BE2C (cell line): ENCODE results near the gene PPFIBP1.

Experiments used
- DNase-seq: peaks from one replicate; pipeline ENCODE4 v3.0.0-alpha.2; 2020
- H3K27me3 ChIP-seq: fragments of 250-450 bp; sonication (Bioruptor Pico); 2 replicates; pipeline ENCODE4 v1.5.1; 2020; ENCODE audit warnings: mild to moderate bottlenecking
- H3K36me3 ChIP-seq: fragments of 250-450 bp; sonication (Bioruptor Pico); 2 replicates; pipeline ENCODE4 v1.5.1; 2020; ENCODE audit warnings: mild to moderate bottlenecking
- H3K4me1 ChIP-seq: fragments of 250-450 bp; sonication (Bioruptor Pico); 2 replicates; pipeline ENCODE4 v1.5.1; 2020
- H3K4me3 ChIP-seq: 2 replicates; pipeline ENCODE4 v1.5.1; 2011; ENCODE audit warnings: low read depth, low read length
- H3K9me3 ChIP-seq: fragments of 250-450 bp; sonication (Bioruptor Pico); 2 replicates; pipeline ENCODE4 v1.5.1; 2020
- TF ChIP-seq, protein P1 (sequence below): IDR thresholded peaks from 2 replicates; pipeline ENCODE4 v1.5.1; 2012; ENCODE audit warnings: mild to moderate bottlenecking, low read depth, low read length

Gene PPFIBP1

DNA sequence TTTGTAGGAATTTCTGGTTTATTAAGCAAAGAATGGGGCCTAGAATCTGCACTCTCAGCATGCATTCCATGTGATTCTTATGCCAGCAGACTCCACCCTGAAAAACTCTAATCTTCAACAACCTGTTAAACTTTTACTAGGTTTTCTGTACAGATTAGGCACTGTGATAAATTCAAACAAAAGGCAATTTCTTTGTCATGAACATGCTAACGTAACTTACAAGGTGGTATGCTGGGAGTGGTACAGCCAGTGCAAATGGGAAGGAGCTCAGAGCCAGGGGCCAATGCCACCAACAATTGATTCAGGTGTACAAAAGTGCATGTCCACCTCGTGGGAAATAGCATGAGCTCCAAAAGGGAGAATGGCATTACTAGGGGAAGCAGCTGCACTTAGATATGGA, 83.0 kb downstream of the PPFIBP1 start:
- H3K9me3 ChIP-seq = no peaks in the 10 kb centered on the region
- TF ChIP-seq, protein P1, sequence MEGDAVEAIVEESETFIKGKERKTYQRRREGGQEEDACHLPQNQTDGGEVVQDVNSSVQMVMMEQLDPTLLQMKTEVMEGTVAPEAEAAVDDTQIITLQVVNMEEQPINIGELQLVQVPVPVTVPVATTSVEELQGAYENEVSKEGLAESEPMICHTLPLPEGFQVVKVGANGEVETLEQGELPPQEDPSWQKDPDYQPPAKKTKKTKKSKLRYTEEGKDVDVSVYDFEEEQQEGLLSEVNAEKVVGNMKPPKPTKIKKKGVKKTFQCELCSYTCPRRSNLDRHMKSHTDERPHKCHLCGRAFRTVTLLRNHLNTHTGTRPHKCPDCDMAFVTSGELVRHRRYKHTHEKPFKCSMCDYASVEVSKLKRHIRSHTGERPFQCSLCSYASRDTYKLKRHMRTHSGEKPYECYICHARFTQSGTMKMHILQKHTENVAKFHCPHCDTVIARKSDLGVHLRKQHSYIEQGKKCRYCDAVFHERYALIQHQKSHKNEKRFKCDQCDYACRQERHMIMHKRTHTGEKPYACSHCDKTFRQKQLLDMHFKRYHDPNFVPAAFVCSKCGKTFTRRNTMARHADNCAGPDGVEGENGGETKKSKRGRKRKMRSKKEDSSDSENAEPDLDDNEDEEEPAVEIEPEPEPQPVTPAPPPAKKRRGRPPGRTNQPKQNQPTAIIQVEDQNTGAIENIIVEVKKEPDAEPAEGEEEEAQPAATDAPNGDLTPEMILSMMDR = no peak
- no peak overlapping the region for H3K4me3 ChIP-seq
- H3K4me1 ChIP-seq = 0 out of 2 replicates have a peak, but pooled peaks cover 3% of the 10 kb centered on the region
- no peak for DNase-seq
- H3K27me3 ChIP-seq = no peaks in the 10 kb centered on the region
- H3K36me3 ChIP-seq = no peaks in the 10 kb centered on the region

- Histone ChIP-seq H3K4me3 (no peak overlapping the region), H3K4me1 (0 out of 2 replicates have a peak, but pooled peaks cover 3% of the 10 kb centered on the region), H3K9me3 (no peaks in the 10 kb centered on the region), H3K27me3 (no peaks in the 10 kb centered on the region), H3K36me3 (no peaks in the 10 kb centered on the region)
- TF ChIP-seq, protein P1 = no peak
- DNase-seq = no peak
Observed at GRCh38 chr12:27607591-27607990, 83.6 kb downstream of the PPFIBP1 start.

DNA sequence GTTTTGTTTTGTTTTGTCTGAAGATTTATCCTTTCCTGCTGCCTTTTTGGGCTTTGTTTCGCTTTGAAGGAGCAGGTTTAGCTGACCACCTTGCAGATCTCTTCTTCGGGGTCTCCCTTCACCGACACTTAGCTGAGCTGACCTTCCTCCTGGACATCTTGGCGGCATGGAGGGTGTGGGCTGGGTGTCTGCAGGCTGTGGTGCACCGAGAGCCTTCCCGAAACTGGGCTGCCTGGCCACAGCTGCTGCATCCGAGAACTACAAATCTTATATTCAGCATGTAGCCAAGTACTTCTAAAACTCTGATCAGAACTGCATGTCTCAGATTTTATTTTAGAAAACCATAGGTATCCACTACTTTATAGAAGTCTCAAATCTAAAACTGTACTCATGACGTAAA, 84.9 kb downstream of the PPFIBP1 start:
- H3K36me3 ChIP-seq = no peaks in the 10 kb centered on the region
- no peak overlapping the region for H3K4me3 ChIP-seq
- TF ChIP-seq, protein P1 = no peak
- 0 out of 2 replicates have a peak, but pooled peaks cover 2% of the 10 kb centered on the region for H3K4me1 ChIP-seq
- H3K27me3 ChIP-seq = no peaks in the 10 kb centered on the region
- no peaks in the 10 kb centered on the region for H3K9me3 ChIP-seq
- DNase-seq = no peak

DNA sequence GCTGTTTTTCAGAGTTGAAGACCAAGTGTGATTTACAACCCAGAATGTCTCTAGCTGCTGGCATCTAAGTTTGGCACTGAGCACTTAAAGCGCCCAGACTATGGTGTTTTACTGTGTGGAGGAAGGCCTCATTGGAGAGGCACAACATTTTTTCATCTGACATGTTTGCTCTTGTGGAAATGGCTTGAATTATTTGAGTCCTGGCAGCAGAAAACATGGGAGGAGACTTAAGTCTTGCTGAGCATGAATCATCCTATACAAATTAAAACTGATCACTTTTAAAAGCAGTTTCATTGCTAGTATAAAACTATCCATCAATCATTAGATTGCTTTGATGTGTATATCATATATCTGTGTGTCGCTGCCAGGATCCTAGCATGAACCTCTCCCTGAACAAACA, 86.4 kb downstream of the PPFIBP1 start:
- H3K36me3 ChIP-seq = no peaks in the 10 kb centered on the region
- no peaks in the 10 kb centered on the region for H3K4me1 ChIP-seq
- no peak for DNase-seq
- H3K4me3 ChIP-seq = no peak overlapping the region
- no peaks in the 10 kb centered on the region for H3K27me3 ChIP-seq
- TF ChIP-seq, protein P1 = no peak
- H3K9me3 ChIP-seq = no peaks in the 10 kb centered on the region

GRCh38 chr12:27614386-27614785, 90.4 kb downstream of the PPFIBP1 start:
- Histone ChIP-seq H3K27me3 (no peaks in the 10 kb centered on the region), H3K4me3 (no peak overlapping the region), H3K4me1 (peaks cover 10% of the 10 kb centered on the region), H3K9me3 (no peaks in the 10 kb centered on the region), H3K36me3 (no peaks in the 10 kb centered on the region)
- TF ChIP-seq, protein P1 = no peak
- no peak for DNase-seq

GRCh38 chr12:27614866-27615265, 90.9 kb downstream of the PPFIBP1 start:
- DNase-seq = no peak
- TF ChIP-seq, protein P1 = no peak
- H3K27me3 ChIP-seq = no peaks in the 10 kb centered on the region
- H3K4me1 ChIP-seq = peaks cover 10% of the 10 kb centered on the region
- no peak overlapping the region for H3K4me3 ChIP-seq
- H3K36me3 ChIP-seq = no peaks in the 10 kb centered on the region
- no peaks in the 10 kb centered on the region for H3K9me3 ChIP-seq
